ENCODE results near the gene MOCOS. TPM values are rescaled to one million over a fixed set of nuclear protein-coding genes. Genes with fewer than 3 reads are reported as not detected.

Gene MOCOS
- total and polyA plus RNA-seq, 2 of the 8 experiments (the other 6 are each of a cell fraction or from before 2014, with no cell fraction given) = 4.7 to 5.8 TPM

GRCh38 chr18:36185901-36186460, 1.3 kb upstream of the MOCOS start (continued):
- TF ChIP-seq CHD7 (IDR thresholded peaks at IDR 0.05; ENCODE audit: insufficient replicate concordance, low read length) = no peak
- TF ChIP-seq GABPA (IDR thresholded peaks at IDR 0.05; ENCODE audit: borderline replicate concordance, insufficient read depth, low read length) = no peak
- no peak for TF ChIP-seq KDM4A (IDR thresholded peaks at IDR 0.05; ENCODE audit: low read depth, low read length, severe bottlenecking)
- no peak for TF ChIP-seq TAF1 (IDR thresholded peaks at IDR 0.05; ENCODE audit: low read depth, low read length)
- no peak for TF ChIP-seq ATF3 (IDR thresholded peaks at IDR 0.05; ENCODE audit: insufficient read depth, low read depth, low read length)
- TF ChIP-seq BRCA1 (IDR thresholded peaks at IDR 0.05; ENCODE audit: low read depth, low read length) = no peak
- no peak for TF ChIP-seq CBX8 (IDR thresholded peaks at IDR 0.05; ENCODE audit: borderline replicate concordance, low read depth, low read length)
- TF ChIP-seq RBBP5 (IDR thresholded peaks at IDR 0.05; ENCODE audit: borderline replicate concordance, low read depth, low read length) = no peak
- no peak for TF ChIP-seq CEBPB (IDR thresholded peaks at IDR 0.05; ENCODE audit: low read depth, low read length)
- no peak for TF ChIP-seq RAD21 (IDR thresholded peaks at IDR 0.05 in 1 of 2, conservative IDR thresholded peaks at IDR 0.05 in 1 of 2; ENCODE audit: low read depth in 2 of 2, low read length in 2 of 2)

Measured in H1 (cell line).